HG03469 (cell line): ENCODE results near the gene MUC13.
"Not testable (repeated sequence)": the region's sequence is repeated elsewhere in the genome, so short reads cannot be mapped to it uniquely, and the experiment has no call there.

Experiments used
- ATAC-seq: cut with Tn5 transposase; IDR thresholded peaks from one replicate; pipeline ENCODE4 v1.9.1; 2021; ENCODE audit warnings: mild to moderate bottlenecking, moderate library complexity, moderate number of reproducible peaks; ENCODE audit not compliant: unreplicated experiment

MUC13 gene

GRCh38 chr3:124934577-124934976, at the start of gene MUC13:
Gene MUC13 (minus strand): TSS chr3:124934751. CDS start chr3:124934712, 39 bp downstream.
- ATAC-seq = no peak

GRCh38 chr3:124982855-124983254, 48.3 kb upstream of the MUC13 start:
- ATAC-seq = no peak

- ATAC-seq = no peak
These were observed 46.9 kb upstream of the MUC13 start for GRCh38 chr3:124981472-124981871.

- no peak for ATAC-seq
These were observed 44.1 kb upstream of the MUC13 start for GRCh38 chr3:124978627-124979026.

DNA sequence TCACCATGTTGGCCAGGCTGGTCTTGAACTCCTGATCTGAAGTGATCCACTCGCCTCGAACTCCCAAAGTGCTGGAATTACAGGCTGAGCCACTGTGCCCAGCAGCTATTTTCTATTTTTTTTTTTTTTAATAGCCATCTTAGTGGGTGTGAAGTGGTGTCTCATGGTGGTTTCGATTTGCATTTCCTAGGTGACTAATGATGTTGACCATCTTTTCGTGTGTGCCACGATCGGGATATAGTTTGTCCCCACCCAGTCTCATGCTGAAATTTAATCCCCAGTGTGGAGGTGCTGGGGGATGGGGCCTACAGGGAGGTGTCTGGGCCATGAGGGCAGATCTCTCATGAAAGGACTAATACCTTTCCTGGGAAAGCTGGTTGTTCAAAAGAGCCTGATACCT, 41.8 kb upstream of the MUC13 start:
- ATAC-seq = no peak

- ATAC-seq = no peak
These were observed 40.1 kb upstream of the MUC13 start for GRCh38 chr3:124974691-124975090.

DNA sequence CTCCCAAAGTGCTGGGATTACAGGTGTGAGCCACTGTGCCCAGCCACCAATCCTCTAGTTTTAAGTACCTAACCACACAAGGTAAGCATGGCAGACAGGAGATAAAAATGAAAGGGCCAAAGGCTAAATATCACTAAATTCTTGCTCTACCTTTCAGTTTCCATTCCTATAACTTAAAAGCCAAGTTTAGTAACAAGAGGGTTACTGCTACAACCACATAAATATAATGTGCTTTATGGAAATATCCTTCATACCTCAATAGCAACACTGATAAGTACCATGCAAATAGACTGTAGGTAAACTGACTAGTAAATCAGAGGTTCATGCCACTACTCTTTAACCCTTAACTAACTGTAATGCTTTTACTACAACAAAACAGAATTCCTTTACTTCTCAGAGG, 38.7 kb upstream of the MUC13 start:
- ATAC-seq = no peak

- ATAC-seq = no peak
These were observed 37.9 kb upstream of the MUC13 start for GRCh38 chr3:124972457-124972856.

DNA sequence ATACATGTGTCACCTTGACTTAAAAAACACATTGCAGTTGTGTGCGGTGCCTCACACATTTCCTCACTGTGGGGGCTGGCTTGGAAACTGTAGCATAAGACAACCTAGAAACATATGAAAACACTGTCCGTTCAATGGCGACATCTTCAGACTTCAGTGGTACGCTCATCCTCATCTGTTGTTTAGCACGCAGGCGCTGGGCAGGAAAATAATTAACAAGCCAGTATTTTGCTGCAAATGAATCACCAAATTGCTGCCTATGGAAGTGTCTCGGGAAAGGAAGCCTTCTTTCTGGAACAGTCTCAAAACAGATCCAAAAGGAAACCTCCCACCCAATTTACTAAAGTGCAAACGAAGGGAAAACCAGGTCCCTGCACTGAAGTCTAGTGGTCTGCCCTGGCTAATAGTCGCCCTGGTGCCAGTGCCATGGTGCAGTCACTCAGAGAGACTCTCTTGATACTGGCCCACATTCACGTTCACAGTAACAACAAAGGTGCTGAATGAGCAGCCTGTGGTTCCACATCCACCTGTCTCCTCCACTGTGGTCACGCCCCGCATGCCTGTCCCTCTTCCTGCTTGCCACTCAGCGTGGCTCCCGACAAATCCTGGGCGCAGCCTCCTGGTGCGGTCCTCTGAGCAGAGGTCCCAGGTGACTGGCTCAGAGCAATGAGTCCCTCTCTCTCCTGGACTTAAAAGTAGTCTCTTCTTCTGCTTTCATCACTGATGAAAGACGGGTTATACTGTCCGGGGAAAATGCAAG, 35.6 kb upstream of the MUC13 start:
- ATAC-seq = no peak

- ATAC-seq = no peak
These were observed 34.6 kb upstream of the MUC13 start for GRCh38 chr3:124969190-124969589.

DNA sequence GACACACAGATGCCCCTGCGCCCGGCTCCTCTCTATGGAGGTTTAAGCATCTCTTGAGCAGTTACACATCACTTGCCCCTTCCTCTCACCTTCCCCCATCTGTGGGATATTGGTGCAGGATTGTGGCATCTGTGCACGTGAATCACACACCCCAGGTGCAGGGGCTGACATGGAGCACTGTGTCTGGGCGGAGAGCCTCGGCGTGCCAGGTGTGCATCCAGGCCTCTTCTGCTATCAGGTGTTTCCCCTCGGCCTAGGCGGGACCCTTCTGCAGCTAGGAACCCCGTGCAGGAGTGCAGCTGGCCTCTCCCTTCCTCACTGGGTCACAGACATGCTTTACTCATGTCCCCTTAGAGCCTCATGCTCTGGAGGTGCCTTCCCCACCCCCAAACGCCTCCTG, 33.4 kb upstream of the MUC13 start:
- no peak for ATAC-seq

DNA sequence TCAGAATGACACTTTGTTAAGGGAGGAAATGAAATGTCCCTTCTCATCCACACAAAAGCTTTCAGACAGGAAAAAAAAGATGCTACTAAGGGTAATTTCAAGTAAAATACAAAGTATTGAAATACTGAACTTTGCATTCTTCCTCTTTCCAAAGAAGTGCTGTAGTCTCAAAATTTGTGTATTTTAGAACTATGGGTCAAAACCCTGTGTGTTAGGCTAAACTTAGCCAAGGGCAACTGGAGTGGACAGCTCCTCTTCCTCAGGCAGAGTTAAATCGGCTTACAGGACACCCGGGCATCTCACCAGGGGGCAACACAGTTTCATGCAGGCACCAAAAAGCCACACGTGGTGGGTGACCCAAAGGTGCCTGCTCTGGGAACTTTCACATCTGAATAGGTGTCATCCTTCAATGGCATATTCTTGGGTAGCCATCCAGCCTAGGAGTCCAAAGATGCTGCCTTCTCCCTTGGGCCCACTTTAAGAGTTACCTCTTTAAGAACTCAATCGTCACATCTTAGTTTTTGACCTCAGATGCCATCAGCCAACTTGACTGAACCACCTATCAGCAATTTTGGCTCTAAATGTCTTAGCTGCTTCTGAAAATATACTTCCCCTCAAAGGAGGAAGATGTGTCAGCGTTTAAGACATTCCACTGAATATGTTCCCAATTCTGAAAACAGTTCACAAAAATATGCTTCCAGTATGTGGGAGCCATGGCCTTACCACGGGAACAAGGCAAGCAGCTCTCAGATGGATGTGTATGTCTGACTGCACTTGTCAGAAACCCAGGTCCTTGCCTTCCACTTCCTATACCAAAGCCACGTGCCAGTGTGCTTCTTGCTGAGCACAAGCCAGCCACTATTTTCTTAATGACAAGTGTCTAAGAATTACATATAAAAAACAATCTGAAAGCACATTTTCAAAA, 32.2 kb upstream of the MUC13 start:
- no peak for ATAC-seq

GRCh38 chr3:124965413-124965812, 30.9 kb upstream of the MUC13 start:
- ATAC-seq = no peak

GRCh38 chr3:124964387-124964786, 29.8 kb upstream of the MUC13 start:
- ATAC-seq = no peak

- no peak for ATAC-seq
These were observed 29.2 kb upstream of the MUC13 start for GRCh38 chr3:124963755-124964154.

DNA sequence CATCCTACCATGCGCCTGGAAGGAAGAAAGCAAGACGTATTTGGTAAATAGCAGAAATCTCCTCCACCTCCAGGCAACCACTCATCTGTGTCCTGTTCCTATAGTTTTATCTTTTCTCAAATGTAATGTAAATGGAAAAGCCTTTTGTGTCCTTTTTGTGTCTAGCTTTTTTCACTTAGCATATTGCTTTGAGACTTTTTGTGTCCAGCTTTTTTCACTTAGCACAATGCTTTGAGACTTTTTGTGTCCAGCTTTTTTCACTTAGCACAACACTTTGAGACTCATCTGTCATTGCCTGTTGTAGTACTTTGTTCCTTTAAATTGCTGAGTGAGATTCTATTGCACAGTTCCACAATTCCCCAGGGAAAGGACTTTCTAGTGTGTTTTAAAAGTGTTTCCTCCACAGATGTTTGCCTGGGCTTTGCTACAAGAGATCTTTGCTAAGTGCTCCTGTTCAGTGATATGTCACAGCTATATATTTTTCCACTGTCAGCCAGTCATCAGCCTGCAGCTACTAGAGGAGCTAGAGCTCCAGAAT, 27.9 kb upstream of the MUC13 start:
- no peak for ATAC-seq

DNA sequence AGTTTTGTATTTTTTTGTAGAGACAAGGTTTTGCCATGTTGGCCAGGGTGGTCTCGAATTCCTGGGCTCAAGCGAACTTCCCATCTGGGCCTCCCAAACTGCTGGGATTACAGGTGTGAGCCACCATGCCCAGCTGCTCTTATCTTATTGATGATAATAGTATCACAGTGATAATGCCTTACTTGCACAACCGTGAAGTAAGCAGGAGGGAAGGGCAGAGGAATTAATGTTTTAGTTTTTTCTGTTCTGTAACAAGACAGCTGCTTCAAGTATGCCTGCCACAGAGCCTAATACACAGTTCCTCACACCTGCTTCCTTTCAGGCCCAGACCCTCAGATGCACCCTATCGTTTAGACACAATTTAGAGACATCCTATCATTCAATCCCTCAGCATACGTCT, 26.1 kb upstream of the MUC13 start:
- ATAC-seq = no peak

GRCh38 chr3:124960105-124960504, 25.6 kb upstream of the MUC13 start:
- ATAC-seq = no peak

DNA sequence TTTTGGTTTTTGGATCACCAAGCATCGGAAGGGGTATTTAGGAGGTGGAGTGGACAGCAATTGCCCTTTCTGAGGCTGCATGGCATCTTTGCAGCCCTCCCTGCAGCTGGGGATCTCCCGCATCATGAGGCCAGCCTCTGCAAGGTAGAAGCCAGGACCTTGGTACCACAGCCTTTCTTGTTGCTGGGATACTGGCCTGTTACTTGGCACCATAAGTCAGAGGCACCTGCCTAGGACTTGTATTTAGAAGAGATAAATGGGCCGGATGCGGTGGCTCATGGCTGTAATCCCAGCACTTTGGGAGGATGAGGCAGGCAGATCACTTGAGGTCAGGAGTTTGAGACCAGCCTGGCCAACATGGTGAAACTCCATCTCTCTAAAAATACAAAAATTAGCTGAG, 23.4 kb upstream of the MUC13 start:
- not testable (repeated sequence) for ATAC-seq

DNA sequence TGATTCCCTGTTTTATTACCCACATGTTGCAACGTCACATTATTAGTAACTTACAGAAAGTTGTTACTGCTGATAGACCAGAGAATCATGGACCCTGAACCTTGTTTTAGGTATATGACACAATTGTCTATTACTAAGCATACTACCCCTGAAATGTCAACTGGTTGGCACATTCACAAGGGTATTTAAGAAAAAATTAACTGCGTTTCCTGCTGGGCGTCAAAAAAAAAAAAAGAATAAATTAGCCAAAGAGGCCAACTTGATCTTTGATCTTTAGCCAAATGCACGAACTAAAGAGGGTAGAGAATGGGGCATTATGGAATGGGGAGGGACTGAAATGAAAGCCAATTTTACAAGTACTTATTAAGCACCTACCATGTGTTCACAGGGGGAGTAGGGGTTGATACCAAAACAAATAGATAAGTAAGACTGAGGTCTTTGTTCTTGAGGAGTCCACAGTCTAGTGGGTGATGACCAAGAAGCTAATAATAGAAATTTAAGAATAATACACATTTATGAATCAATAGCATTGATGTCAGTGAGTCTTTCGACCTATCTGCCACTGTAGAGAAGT, 17.8 kb upstream of the MUC13 start:
- ATAC-seq = no peak

- ATAC-seq = no peak
These were observed 17.1 kb upstream of the MUC13 start for GRCh38 chr3:124951511-124952281.
